Thoracic aorta (tissue), 2 donors: ENCODE data around the gene NREP. TPM values are rescaled to one million over a fixed set of nuclear protein-coding genes. Genes with fewer than 3 reads are reported as not detected.

Experiments used
- ATAC-seq: fragments of 150-250 bp; one replicate; pipeline ENCODE4 v1.8.0; 2017; ENCODE audit warnings: low read depth; ENCODE audit not compliant: insufficient number of reproducible peaks, low FRiP score
- DNase-seq: peaks from one replicate; pipeline ENCODE4 v3.0.0-alpha.2; 2020; ENCODE audit warnings: low spot score
- H3K27ac ChIP-seq, 2 donors: fragments of 200-600 bp; sonication (generic); 1 replicate in 1 of 2; 2 replicates in 1 of 2; pipeline ENCODE4 v1.5.1; 2016; ENCODE audit warnings: mild to moderate bottlenecking in 2 of 2, moderate library complexity in 2 of 2
- H3K27me3 ChIP-seq: fragments of 200-600 bp; sonication (generic); replicated peaks from 2 replicates; pipeline ENCODE4 v1.6.0; 2016; ENCODE audit warnings: mild to moderate bottlenecking; ENCODE audit not compliant: insufficient read depth
- H3K36me3 ChIP-seq: fragments of 200-600 bp; sonication (generic); one replicate; pipeline ENCODE4 v1.5.1; 2016
- H3K4me1 ChIP-seq, 2 donors: fragments of 200-600 bp; sonication (generic); 1 replicate in 1 of 2; 2 replicates in 1 of 2; pipeline versions ENCODE4 v1.5.1 to v1.6.0; 2016; ENCODE audit warnings: low read depth in 2 of 2, mild to moderate bottlenecking in 1 of 2; ENCODE audit not compliant: control insufficient read depth in 1 of 2
- H3K4me3 ChIP-seq: fragments of 200-600 bp; sonication (generic); 2 replicates; pipeline ENCODE4 v1.5.1; 2016; ENCODE audit warnings: mild to moderate bottlenecking
- H3K9me3 ChIP-seq: fragments of 200-600 bp; sonication (generic); 2 replicates; pipeline ENCODE4 v1.5.1; 2016
- CTCF ChIP-seq: fragments of 200-600 bp; sonication (generic); IDR thresholded peaks from one replicate; pipeline ENCODE4 v1.5.1; 2019; ENCODE audit warnings: antibody characterized with exemption
- total RNA-seq, 2 donors: library from RNA; depleted of rRNA; stranded (reverse); fragments of >200 nt; gene quantifications; one replicate each; pipeline versions ENCODE4 v1.1.0 to v1.2.3, GENCODE V29; 2016

The NREP gene
- total RNA-seq, 2 donors from 2014 or later, result 15.3 to 18.0 TPM

DNA sequence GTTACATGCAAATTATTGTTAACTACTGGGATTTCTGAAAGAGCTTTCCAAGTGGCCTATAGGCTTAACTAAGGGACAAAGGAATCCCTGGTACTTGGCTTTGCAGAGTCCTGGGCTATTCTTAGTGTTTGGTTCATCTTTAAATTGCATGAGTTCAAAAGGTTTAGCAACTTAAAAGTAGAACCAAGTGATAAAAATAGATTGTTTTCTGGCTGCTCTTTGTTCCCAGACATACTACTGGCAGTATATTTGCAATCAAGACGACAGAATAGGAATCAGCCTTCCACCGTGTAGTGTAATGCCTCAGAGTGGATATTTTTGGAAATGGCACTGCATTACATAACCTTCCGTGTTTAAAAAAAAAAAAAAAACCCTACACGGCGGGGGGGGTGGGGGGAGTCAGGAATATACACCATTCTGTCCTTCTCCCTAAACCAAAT is 1.0 kb downstream of the NREP start:
- Histone ChIP-seq H3K4me3 (peak overlapping the region; percentile 77), H3K27ac (peak overlapping the region; percentile 70 to 81), H3K9me3 (no peaks in the 10 kb centered on the region), H3K36me3 (no peaks in the 10 kb centered on the region), H3K4me1 (peaks cover 17 to 24% of the 10 kb centered on the region in 2 donors), H3K27me3 (no peaks in the 10 kb centered on the region)
- TF ChIP-seq CTCF, result no peak
- ATAC-seq (no peak), DNase-seq (no peak)

GRCh38 chr5:111755345-111755941 is 1.6 kb downstream of the NREP start:
- H3K36me3 ChIP-seq, result no peaks in the 10 kb centered on the region
- peaks cover 17 to 24% of the 10 kb centered on the region in 2 donors for H3K4me1 ChIP-seq
- DNase-seq (no peak), ATAC-seq (no peak)
- no peak for TF ChIP-seq CTCF
- H3K4me3 ChIP-seq, result peak overlapping the region; percentile 77
- no peaks in the 10 kb centered on the region for H3K27me3 ChIP-seq
- H3K9me3 ChIP-seq, result no peaks in the 10 kb centered on the region
- no peak overlapping the region for H3K27ac ChIP-seq

- no peak for DNase-seq
- H3K27ac ChIP-seq, result no peak overlapping the region
- H3K36me3 ChIP-seq, result no peaks in the 10 kb centered on the region
- H3K27me3 ChIP-seq, result no peaks in the 10 kb centered on the region
- no peak for TF ChIP-seq CTCF
- H3K4me1 ChIP-seq, result peaks cover 24 to 37% of the 10 kb centered on the region in 2 donors
- no peaks in the 10 kb centered on the region for H3K9me3 ChIP-seq
- no peak for ATAC-seq
- no peak overlapping the region for H3K4me3 ChIP-seq
Observed at GRCh38 chr5:111753884-111754589, 3.0 kb downstream of the NREP start.

- Histone ChIP-seq H3K4me1 (peaks cover 33 to 52% of the 10 kb centered on the region in 2 donors), H3K9me3 (no peaks in the 10 kb centered on the region), H3K27ac (no peak overlapping the region), H3K27me3 (no peaks in the 10 kb centered on the region), H3K36me3 (no peaks in the 10 kb centered on the region), H3K4me3 (no peak overlapping the region)
- DNase-seq, result no peak
- no peak for TF ChIP-seq CTCF
- no peak for ATAC-seq
Observed at GRCh38 chr5:111752426-111752965, 4.5 kb downstream of the NREP start.

DNA sequence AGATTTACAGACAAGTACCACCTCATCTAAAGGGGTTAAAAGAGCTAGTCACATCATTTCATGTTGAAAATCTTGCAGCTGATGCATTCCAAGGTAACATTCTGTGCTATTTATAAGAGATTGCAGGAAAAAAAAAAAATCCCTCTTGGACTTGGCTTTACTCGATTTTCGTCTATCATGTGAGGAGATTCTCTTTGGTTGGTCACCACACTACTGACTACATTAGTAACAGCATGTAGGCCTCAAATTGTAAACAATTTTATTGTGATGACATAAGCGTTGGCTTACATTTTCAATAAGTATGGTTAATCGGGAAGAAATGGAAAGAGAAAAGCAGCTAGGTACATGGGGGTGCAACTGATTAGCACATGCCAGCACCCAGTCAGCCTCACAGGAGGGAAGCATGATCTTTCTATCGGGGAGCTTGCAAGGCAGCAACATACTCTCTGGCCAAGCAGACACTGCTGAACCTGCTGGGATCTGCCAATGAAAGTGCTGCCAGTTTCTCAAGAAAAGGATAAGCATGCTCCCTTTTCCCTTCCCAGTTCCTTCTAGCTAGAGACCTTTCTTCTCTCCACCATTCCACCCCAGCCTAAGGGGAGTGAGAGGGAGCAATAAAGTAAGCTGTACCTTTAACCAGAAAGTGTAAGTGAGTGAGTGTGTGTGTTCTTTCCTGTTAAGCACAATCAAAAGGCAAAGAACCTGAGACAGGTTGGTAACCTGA is 7.5 kb downstream of the NREP start:
- H3K27ac ChIP-seq, result no peak overlapping the region
- ATAC-seq (no peak), DNase-seq (no peak)
- no peaks in the 10 kb centered on the region for H3K9me3 ChIP-seq
- no peaks in the 10 kb centered on the region for H3K27me3 ChIP-seq
- no peak for TF ChIP-seq CTCF
- H3K36me3 ChIP-seq, result no peaks in the 10 kb centered on the region
- no peak overlapping the region for H3K4me3 ChIP-seq
- H3K4me1 ChIP-seq, result peaks cover 25 to 45% of the 10 kb centered on the region in 2 donors
